Measurements from ENCODE around the gene POLR1G. TPM values are rescaled to one million over a fixed set of nuclear protein-coding genes. Genes with fewer than 3 reads are reported as not detected.

Gene POLR1G
- total and polyA plus RNA-seq, 8 donors: 0.55 to 7.2 (median 2.8) TPM; not detected in 2

GRCh38 chr19:45364696-45365095, 41.7 kb upstream of the POLR1G start:
- Histone ChIP-seq H3K4me1 (peaks cover 3 to 11% (median 6%) of the 10 kb centered on the region in 4 donors), H3K4me3 (no peak overlapping the region), H3K27me3 (no peaks in the 10 kb centered on the region), H3K9me3 (no peaks in the 10 kb centered on the region), H3K36me3 (peaks cover 2 to 65% (median 53%) of the 10 kb centered on the region in 4 donors), H3K27ac (no peak overlapping the region)
- no peak for DNase-seq
- intact Hi-C loops (cut with DNase I; ENCODE audit: low total_unique reads): no loop called here
- TF ChIP-seq POLR2AphosphoS5 (IDR thresholded peaks at IDR 0.05): no peak
- TF ChIP-seq, protein P1, sequence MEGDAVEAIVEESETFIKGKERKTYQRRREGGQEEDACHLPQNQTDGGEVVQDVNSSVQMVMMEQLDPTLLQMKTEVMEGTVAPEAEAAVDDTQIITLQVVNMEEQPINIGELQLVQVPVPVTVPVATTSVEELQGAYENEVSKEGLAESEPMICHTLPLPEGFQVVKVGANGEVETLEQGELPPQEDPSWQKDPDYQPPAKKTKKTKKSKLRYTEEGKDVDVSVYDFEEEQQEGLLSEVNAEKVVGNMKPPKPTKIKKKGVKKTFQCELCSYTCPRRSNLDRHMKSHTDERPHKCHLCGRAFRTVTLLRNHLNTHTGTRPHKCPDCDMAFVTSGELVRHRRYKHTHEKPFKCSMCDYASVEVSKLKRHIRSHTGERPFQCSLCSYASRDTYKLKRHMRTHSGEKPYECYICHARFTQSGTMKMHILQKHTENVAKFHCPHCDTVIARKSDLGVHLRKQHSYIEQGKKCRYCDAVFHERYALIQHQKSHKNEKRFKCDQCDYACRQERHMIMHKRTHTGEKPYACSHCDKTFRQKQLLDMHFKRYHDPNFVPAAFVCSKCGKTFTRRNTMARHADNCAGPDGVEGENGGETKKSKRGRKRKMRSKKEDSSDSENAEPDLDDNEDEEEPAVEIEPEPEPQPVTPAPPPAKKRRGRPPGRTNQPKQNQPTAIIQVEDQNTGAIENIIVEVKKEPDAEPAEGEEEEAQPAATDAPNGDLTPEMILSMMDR (IDR thresholded peaks at IDR 0.05): no peak
- no peak for TF ChIP-seq EP300 (IDR thresholded peaks at IDR 0.05)
- TF ChIP-seq POLR2A (IDR thresholded peaks at IDR 0.05): no peak
- 87 to 94% (median 89%) methylated on average over 8 to 12 of the region's 12 CpGs for WGBS, 5 donors

GRCh38 chr19:45368127-45368526, 38.3 kb upstream of the POLR1G start:
- intact Hi-C loops (cut with DNase I; ENCODE audit: low total_unique reads): no loop called here
- no peaks in the 10 kb centered on the region for H3K9me3 ChIP-seq
- H3K36me3 ChIP-seq: peaks cover 0 to 32% (median 27%) of the 10 kb centered on the region in 4 donors
- H3K27me3 ChIP-seq: no peaks in the 10 kb centered on the region
- 92 to 96% (median 95%) methylated on average over 4 of the region's 4 CpGs for whole genome bisulfite sequencing, 5 donors
- TF ChIP-seq POLR2A (IDR thresholded peaks at IDR 0.05) (no peak), POLR2AphosphoS5 (IDR thresholded peaks at IDR 0.05) (no peak), EP300 (IDR thresholded peaks at IDR 0.05) (no peak)
- TF ChIP-seq, protein P1 (IDR thresholded peaks at IDR 0.05): no peak
- DNase-seq: no peak
- no peak overlapping the region for H3K4me3 ChIP-seq
- H3K27ac ChIP-seq: no peak overlapping the region
- H3K4me1 ChIP-seq: peaks cover 6 to 23% (median 17%) of the 10 kb centered on the region in 4 donors

DNA sequence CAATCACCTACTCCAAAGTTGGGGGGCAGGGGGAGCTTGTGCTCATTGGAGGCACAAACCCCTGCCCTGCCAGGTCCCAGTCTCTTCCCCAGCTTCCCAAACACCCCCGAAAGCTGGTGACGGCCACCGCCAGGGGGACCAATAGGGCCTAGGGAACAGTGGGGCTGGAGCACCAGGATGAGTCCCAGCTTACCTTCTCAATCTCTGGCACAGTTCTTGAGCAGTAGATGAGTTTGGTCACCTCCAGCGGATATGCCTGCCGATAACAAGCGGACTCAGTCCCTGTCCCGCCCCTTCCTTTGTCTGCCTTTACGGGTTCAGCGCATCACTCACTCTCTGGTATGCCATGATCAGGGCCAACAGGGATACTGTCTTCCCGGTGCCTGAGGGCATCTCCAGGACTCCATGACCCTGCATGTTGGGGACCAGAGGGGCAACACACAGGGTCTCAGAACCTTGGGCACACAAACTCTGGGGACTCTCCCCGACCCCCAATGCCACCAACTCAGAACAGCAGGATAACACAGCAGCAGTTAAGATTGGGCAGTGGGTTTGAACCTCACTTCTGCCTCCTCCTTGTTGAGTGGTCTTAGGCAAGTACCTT, 37.6 kb upstream of the POLR1G start:
- no peak for DNase-seq
- no peaks in the 10 kb centered on the region for H3K27me3 ChIP-seq
- no peaks in the 10 kb centered on the region for H3K9me3 ChIP-seq
- intact Hi-C loops (cut with DNase I; ENCODE audit: low total_unique reads): no loop called here
- no peak overlapping the region for H3K4me3 ChIP-seq
- no peak overlapping the region for H3K27ac ChIP-seq
- H3K4me1 ChIP-seq: peaks cover 6 to 23% (median 17%) of the 10 kb centered on the region in 4 donors
- TF ChIP-seq POLR2A (IDR thresholded peaks at IDR 0.05): no peak
- no peak for TF ChIP-seq POLR2AphosphoS5 (IDR thresholded peaks at IDR 0.05)
- TF ChIP-seq, protein P1 (IDR thresholded peaks at IDR 0.05): no peak
- no peak for TF ChIP-seq EP300 (IDR thresholded peaks at IDR 0.05)
- peaks cover 0 to 25% (median 20%) of the 10 kb centered on the region in 4 donors for H3K36me3 ChIP-seq
- WGBS, 5 donors: 89 to 95% (median 93%) methylated on average over 9 to 11 of the region's 11 CpGs

GRCh38 chr19:45370410-45371204, 35.8 kb upstream of the POLR1G start, which contains the start of gene ERCC2:
TSS of gene ERCC2 (minus strand) at chr19:45370573. CDS start at chr19:45370540, 33 bp downstream.
- peaks cover 6 to 23% (median 17%) of the 10 kb centered on the region in 4 donors for H3K4me1 ChIP-seq
- H3K27ac ChIP-seq: peak within 1 kb of the TSS in 4 of 5 donors; percentile 51 to 84 (median 82)
- intact Hi-C loops (cut with DNase I; ENCODE audit: low total_unique reads): no loop called here
- H3K9me3 ChIP-seq: no peaks in the 10 kb centered on the region
- H3K27me3 ChIP-seq: no peaks in the 10 kb centered on the region
- H3K4me3 ChIP-seq: peak within 1 kb of the TSS; percentile 66 to 99 (median 97)
- peak in 2 of 3 donors; percentile 83 to 85 for TF ChIP-seq POLR2AphosphoS5 (IDR thresholded peaks at IDR 0.05)
- TF ChIP-seq, protein P1 (IDR thresholded peaks at IDR 0.05): no peak
- TF ChIP-seq POLR2A (IDR thresholded peaks at IDR 0.05): no peak
- WGBS, 5 donors: 3 to 10% (median 4%) methylated on average over 16 to 55 of the region's 55 CpGs
- H3K36me3 ChIP-seq: peaks cover 0 to 7% (median 2%) of the 10 kb centered on the region in 4 donors
- peak; percentile 100 for DNase-seq

Data from stomach (tissue), 9 donors.